Activated CD8-positive, alpha-beta memory T cell treated with anti-CD3 and anti-CD28 coated beads, Interleukin-2, amount 50 U/mL, for 4 hours (primary cell): ENCODE results near the gene CELF5.
"Not testable (repeated sequence)": the region's sequence is repeated elsewhere in the genome, so short reads cannot be mapped to it uniquely, and the experiment has no call there.

Experiments
- DNase-seq: peaks from one replicate; pipeline ENCODE4 v3.0.0-alpha.2; 2020

Gene CELF5

DNA sequence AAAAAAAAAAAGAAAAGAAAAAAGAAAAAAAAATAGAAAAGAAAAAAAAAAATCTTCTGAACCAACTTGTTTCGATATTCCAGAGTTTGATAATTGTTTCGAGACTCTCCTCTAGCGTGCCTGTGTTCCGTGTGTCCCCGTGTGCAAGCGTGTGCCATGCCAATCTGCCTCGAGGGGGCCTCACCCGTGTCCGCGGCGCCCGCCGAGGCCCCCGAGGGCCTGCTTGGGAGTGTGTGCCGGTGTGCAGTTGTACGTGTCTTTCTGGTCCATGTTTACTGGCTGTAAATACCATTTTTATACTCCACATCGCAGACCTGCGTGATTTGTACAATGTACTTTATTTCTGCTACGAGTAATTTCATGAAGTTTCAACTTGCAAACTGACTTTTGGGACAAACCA, 72.0 kb downstream of the CELF5 start:
- no peak for DNase-seq

DNA sequence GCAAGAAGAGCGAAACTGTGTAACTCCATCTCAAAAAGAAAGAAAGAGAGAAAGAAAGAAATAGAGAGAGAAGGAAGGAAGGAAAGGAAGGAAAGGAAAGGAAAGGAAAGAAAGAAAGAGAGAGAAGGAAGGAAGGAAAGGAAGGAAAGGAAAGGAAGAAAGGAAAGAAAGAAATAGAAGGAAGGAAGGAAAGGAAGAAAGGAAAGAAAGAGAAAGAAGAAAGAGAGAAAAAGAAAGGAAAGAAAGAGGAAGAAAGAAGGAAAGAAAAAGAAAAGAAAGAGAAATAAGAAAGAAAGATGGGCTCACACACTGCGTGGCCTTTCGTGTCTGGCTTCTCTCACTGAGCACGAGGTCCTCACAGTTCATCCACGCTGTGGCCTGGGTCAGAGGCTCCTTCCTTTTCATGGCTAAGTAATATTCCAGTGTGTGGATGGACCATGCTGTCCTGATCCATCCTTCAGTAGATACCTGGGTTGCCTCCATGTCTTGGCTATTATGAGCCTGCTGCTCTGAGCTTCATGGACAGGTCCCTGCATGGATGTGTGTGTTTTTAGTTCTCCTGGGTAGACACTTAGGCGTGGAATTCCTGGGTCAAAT, 74.5 kb downstream of the CELF5 start:
- DNase-seq: no peak

DNA sequence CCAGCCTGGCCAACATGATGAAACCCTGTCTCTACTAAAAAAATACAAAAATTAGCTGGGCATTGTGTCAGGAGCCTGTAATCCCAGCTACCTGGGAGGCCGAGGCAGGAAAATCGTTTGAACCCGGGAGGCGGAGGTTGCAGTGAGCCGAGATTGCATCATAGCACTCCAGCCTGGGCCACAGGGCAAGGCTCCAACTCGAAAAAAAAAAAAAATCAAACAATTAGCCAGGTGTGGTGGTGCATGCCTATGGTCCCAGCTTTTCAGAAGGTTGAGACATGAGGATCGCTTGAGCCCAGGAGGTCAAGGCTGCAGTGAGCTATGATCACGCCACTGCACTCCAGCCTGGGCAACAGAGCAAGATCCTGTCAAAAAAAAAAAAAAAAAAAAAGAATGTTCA, 76.1 kb downstream of the CELF5 start:
- DNase-seq: not testable (repeated sequence)

DNA sequence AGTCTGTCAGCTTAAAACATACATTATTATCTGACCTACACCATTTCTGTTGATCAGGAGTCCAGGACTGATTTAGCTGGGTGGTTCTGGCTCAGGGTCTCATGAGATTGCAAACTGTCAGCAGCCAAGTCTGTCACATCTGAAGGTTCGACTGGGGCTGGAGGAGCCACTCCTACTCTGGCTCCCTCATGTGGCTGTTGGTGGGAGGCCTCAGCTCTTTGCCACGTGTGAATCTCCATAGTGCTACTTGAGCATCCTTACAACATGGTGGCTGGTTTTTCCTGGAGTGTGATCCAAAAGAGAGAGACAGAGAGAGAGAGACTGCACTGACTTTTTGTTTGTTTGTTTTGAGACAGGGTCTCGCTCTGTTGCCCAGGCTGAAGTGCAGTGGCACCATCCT, 78.3 kb downstream of the CELF5 start:
- no peak for DNase-seq

DNA sequence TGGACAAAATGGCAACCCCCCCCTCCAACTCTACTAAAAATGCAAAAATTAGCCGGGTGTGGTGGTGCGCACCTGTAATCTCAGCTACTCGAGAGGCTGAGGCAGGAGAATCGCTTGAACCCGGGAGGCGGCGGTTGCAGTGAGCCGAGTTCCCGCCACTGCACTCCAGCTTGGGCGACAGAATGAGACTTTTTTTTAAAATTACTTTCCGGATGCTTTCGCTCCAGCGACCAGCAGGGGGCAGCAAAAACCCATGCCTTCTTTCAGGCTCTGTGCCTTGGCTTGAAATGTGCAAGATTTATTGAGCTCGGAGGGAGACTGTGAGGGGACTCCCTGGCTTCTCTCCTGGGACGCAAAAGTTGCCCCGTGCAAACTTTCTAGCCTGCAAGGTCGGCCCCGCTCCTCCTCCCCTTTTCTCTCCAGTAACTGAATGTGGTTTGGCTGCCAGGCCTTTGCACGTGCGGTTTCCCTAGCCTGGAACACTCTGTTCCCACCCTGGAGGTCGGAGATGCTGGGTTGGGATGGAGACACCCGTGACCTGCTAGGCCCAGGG, 80.5 kb downstream of the CELF5 start:
- DNase-seq: peak; percentile 77

- DNase-seq: no peak
Measured at GRCh38 chr19:3309724-3310123, 85.3 kb downstream of the CELF5 start.

- no peak for DNase-seq
Measured at GRCh38 chr19:3310280-3310679, 85.8 kb downstream of the CELF5 start.

DNA sequence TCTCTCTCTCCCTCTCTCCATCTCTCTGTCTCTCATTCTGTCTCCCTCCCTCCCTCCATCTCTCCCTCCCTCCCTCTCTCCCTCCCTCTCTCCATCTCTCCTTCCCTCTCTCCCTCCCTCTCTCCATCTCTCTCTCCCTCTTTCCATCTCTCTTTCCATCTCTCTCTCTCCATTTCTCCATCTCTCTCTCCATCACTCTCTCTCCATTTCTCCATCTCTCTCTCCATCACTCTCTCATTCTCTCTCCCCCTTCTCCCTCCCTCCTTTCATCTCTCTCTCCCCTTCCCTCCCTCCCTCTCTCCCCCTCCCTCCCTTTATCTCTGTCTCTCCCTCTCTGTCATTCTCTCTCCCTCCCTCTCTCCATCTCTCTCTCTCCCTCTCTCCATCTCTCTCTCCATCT, 86.2 kb downstream of the CELF5 start:
- no peak for DNase-seq

- no peak for DNase-seq
Measured at GRCh38 chr19:3313199-3313575, 88.7 kb downstream of the CELF5 start.

DNA sequence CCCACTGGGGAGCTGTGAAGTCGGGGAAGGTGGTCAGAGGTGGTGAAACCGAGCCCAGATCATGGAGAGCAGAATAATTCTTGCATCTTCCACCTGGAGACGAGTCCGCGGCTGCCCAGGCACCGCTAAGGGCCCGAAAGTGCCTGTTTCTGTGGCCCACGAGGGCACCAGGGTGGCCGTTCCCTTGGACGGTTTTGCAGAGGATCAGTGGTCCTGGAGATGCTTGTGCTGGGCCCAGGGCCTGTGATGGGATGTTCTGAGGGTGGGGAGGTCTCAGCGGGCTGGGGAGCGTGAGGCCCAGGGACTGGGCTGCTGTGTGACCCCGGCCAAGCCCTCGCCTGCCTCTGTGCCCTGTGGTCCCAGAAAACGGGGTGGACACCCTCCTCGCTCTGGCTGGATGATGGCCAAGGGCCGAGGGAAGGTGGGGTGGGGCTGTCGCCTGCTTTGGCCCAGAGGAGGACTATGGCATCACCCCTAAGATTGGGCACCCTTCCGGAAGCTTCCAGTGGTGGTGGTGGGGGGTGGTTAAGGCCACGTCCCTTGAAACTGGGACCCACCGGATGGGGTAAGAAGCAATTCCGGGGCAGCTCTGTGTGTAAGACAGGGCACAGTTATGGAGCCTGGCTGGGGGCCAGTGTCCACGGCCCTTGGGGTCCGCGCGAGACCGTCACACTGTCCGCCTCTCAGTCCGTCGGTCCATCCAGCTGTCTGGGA, 90.7 kb downstream of the CELF5 start:
- DNase-seq: no peak

DNA sequence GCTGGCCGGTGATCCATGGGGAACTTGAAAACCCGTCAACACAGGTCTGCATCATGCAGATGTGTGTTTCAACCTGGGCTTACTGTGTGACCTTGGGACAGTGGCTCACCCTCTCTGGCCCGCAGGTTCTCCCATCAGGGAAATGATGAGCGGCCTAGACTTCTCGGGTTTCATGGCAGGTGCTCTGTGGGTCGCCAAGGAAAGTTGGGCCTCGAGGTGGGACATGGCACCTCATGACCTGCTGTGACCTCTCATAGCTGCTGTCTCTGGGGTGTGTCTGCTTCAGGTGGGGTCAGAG, 91.2 kb downstream of the CELF5 start:
- no peak for DNase-seq

DNA sequence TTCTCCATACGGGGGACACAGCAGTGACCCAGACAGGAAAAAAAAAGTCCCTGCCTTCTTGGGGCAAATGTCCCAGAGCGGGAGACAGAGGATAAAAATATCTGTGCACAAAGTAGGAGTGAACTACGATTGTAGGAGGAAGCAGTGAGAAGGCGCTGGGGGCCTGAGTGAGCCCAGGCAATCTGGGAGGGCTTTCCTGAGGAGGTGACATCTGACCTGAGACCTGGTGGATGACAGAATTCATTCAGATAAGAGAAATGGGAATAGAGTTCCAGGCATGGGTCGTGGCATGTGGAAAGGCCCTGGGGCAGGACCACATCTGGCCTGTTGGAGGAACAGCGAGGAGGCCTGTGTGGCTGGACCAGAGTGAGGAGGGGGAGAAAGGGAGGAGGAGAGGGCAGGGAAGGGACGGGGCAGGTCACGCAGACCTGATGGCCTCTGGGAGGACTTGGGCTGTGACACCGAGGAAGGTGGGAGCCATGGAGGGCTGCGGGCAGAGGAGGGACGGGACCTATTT, 91.7 kb downstream of the CELF5 start:
- DNase-seq: no peak

DNA sequence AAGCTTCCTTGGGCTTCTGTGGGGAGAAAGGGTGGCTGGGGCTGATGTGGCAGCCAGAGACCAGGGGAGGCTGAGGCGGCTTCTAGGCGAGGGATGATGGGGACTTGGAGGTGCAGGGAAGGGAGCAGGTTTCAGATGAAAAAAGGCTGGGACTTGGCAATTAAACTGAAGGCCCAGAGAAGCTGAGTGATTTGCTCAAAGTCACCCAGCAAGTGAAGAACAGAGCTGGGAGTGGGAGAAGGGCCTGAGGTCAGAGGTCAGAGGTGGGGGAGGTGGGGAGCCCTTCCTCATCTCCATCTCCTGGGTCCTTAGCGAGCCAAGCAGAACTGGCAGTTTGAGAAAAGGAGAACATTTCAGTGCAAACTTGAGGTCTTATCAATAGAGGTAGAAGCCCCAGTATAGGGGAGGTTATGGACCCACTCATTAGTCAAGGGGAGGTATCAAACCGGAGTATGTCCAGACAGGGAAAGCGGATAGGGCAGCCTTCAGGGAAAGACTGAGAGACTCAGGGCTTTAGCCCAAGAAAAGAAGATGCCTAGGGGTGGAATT, 92.3 kb downstream of the CELF5 start:
- DNase-seq: no peak

DNA sequence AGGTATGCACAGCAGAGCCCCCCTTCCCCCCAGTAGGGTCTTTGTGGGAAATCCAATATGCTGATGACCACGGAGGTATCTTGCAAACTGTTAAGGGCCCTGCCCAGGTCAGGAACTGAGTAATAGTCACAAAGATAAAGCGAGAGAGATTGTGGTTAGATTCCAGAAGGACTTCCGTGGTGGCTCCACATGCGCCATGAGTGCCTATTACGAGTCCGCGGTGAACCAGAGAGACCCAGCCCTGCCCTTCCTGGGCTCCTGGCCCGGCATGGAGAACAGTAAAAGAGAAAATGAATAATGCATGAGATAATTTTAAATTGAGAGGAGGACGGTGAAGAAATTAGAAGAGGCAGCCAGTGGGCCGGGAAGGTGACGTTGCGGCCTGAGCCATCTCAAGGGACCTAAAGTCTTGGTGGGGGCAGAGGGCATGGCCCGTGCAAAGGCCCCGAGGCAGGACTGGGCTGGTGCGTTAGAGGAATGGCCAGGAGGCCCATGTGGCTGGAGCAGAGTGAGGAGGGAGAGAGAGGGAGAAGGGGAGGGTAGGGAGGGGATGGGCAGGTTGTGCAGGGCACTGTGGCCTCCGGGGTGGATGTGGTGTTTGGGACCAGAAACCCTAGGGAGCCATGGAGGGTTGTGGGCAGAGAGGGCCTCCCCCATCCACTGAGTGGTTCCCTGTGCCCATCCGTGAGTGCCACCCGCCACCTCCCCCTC, 95.3 kb downstream of the CELF5 start:
- DNase-seq: no peak

GRCh38 chr19:3320354-3320670, 95.9 kb downstream of the CELF5 start:
- no peak for DNase-seq

DNA sequence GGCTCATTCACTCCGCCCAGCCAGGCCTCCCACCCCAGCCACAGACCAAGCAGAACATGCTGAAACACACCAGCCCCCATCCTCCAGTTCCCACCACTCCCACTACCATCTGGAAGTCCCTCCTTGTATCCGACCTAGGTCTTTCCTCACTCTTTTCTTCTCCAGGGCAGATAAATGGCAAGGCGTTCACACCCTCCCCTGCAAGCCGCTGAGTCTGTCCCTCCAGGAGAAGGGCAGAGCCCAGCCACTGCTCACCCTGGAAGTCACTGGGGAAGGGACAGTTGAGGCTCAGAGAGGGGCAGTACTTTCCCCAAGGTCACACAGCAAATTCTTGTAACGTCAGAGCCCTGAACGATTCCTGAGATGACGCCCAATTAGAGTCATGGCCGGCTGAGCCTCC, 96.4 kb downstream of the CELF5 start:
- DNase-seq: no peak

DNA sequence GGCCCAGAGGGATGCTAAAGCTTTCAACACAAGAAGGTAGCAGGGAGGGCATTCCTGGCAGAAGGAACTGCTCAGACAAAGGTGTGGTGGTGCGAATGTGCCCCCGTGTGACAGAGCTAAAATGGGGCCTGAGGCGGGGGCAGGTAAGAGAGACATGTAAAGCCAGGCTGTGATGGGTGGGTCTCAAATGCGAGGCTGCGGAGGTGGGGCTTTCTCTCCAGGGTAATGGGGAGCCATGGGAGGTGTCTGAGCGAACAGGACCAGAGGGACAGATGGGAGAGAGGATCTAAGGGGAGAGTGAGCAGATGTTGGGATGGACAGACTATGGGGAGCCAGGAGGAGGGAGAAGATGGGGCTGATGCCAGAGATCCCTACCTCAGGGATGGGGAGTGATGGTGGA, 97.2 kb downstream of the CELF5 start:
- no peak for DNase-seq

- DNase-seq: no peak
Measured at GRCh38 chr19:3322199-3322978, 97.9 kb downstream of the CELF5 start.

DNA sequence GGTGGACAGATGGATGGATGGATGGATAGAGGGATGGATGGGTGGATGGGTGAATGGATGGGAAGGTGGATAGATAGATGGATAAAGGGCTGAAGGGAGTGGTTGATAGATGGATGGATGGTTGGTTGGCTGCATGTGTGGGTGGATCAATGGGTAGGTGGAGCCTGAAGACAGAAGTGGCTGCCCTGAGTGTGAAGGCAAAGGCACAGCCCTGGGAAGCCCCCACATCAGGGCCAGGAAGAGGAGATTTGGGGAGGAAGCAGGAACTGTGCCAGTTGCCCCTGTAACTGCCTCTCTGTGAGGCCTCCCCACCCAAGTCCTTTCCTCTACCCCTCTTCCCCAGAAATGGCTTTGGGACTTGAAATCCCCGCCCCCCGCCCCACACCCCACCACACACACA, 98.6 kb downstream of the CELF5 start:
- DNase-seq: no peak

- no peak for DNase-seq
Measured at GRCh38 chr19:3323658-3324057, 99.2 kb downstream of the CELF5 start.

DNA sequence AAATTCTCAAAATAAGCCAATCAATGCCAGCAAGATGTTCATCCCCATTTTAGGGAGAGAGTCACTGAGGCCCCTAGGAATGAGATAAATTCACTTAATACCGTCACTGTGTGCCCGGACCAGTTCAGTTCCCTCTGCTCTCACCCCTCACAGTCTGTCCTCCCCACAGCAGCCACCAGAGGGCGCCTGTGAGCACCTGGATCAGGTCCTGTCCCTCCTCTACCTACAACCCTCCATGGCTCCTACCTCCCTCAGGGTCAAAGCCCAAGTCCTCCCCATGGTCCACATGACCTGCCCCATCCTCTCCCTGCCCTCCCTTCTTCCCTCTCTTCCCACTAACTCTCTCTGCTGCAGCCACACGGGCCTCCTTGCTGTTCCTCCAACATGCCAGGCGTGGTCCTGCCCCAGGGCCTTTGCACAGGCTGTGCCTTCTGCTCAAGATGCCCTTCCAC, 100.0 kb downstream of the CELF5 start:
- peak; percentile 74 for DNase-seq

GRCh38 chr19:3325451-3325850, 101.0 kb downstream of the CELF5 start:
- DNase-seq: no peak

DNA sequence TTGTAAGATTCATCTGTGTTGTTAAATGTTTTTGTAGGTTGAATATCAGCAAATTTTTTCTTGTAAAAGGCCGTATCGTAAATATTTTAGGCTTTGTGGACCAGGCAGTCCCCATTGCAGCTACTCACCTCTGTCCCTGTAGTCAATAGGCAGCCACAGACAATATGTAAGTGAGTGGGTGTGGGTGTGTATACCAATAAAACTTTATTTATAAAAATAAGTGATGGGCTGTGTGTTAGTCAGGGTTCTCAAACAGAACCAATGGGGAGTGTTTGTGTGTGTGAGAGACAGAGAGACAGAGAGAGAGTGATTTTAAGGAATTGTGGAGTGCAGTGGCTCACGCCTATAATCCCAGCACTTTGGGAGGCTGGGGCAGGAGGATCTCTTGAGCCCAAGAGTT, 104.3 kb downstream of the CELF5 start:
- DNase-seq: no peak
